ENCODE results near the gene AGPAT1.

Gene AGPAT1

GRCh38 chr6:32128751-32129296 is 47.1 kb downstream of the AGPAT1 start:
- no peak for TF ChIP-seq CTCF (IDR thresholded peaks at IDR 0.05; ENCODE audit: low read depth, low read length)
- no peak for DNase-seq (ENCODE audit: extremely low read depth, low read depth)

DNA sequence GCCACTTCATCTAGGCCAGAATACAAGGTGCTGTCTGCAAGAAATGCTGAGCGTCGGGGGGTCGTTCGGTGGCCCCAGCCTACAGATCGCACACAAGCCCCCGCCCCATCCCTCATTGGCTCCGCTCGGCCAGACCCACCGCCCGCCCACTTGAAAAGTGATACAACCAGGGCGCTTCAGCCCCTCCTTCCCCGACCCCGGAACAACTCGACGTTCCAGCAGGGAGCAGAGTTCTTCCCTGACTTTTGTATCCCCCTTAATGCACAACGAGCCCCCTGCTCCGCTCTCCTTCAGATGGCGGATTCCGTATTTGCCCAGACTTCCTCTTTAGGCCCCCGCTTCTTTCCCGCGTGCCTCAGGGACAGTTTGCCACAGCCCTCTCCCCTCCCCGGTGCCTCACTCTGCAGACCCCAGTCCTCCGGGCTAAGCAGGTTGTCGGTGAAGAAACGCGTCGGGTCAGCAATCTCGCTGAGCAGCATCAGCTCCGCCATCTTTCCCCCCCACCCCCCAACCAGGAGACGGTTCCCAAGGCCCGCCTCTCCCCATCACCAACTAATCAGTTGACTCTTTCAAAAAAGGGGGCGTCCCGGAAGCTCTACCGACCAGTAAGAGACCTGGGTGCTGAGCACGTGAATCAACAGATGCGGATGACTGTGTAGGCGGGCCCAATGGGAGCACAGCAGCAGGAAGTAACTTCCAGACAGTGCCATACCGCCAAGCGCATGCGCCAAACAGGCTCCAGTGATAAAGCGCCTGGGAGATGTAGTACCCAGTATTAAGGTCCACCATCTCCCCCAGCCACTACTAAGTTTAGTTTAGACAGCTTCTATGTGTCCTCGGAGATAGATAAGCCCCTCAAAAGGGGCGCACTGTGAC is 47.9 kb downstream of the AGPAT1 start, which contains the start of gene ATF6B:
TSS of gene ATF6B (minus strand) at position 530 of the 876 bp plus-strand sequence. CDS start at position 491, 39 bp downstream.
- TF ChIP-seq CTCF (IDR thresholded peaks at IDR 0.05; ENCODE audit: low read depth, low read length) = no peak
- peak; percentile 99 for DNase-seq (ENCODE audit: extremely low read depth, low read depth)

- no peak for DNase-seq (ENCODE audit: extremely low read depth, low read depth)
- no peak for TF ChIP-seq CTCF (IDR thresholded peaks at IDR 0.05; ENCODE audit: low read depth, low read length)
Observed at GRCh38 chr6:32127409-32127716, 48.5 kb downstream of the AGPAT1 start.

DNA sequence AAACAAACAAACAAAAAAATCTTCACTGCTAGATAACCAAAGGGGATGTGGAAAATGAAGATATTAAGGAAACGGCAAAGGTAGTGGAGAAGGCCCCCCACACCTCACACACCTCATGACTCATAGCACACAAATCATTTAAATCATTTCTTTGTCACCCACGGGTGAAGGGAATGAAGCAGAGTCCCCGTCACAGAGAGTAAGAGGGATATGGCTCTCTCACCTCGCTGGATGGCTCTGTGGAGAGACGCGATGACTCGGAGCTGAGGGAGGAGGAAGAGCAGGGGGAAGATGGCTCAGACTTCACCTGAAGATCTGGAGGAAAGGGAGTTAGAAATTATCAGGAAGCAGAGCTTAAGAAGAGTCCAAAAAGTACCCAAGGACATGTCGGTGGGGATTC is 49.0 kb downstream of the AGPAT1 start:
- no peak for TF ChIP-seq CTCF (IDR thresholded peaks at IDR 0.05; ENCODE audit: low read depth, low read length)
- DNase-seq (ENCODE audit: extremely low read depth, low read depth) = no peak

DNA sequence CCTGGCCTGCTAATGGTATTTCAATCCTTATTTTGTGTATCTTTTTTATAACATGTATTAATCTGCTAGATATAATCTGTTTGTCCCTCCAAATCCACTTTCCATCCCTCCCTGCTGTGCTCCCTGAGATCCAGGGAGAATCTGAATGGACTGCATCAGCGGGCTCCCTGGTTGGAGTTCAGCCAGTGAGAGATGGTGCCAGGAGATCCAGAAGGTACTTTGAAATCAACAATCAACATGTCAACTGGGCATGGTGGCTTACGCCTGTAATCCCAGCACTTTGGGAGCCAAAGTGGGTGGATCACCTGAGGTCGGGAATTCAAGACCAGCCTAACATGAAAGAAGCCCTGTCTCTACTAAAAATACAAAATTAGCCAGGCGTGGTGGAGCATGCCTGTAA is 52.2 kb downstream of the AGPAT1 start:
- DNase-seq (ENCODE audit: extremely low read depth, low read depth) = no peak
- TF ChIP-seq CTCF (IDR thresholded peaks at IDR 0.05; ENCODE audit: low read depth, low read length) = no peak

DNA sequence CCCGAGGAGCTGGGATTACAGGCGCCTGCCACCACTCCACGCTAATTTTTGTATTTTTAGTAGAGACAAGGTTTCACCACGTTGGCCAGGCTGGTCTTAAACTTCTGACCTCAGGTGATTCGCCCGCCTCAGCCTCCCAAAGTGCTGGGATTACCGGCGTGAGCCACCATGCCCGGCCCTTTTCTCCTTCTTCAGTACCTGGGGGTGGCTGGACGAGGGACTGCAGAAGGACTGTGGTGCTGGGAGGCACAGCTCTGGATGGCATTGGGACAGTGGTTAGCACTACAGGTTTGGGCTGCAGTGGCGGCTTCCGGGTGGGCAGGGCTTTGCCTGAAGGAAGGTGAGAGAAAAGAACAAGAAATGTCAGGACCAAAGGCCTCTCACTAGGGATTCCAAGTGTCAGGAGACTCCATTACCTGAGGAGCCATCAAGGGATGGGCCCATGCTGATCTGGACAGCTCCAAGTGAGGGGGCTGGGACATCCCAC is 55.3 kb downstream of the AGPAT1 start:
- DNase-seq (ENCODE audit: extremely low read depth, low read depth) = no peak
- TF ChIP-seq CTCF (IDR thresholded peaks at IDR 0.05; ENCODE audit: low read depth, low read length) = no peak

Data from AG09319 (cell line).